HTERT RPE-1 (cell line): Measurements from ENCODE around the gene CPED1.
"Not testable (repeated sequence)": the region's sequence is repeated elsewhere in the genome, so short reads cannot be mapped to it uniquely, and the experiment has no call there.

Experiments used
- in situ Hi-C: fragments of 300-500 bp; cut with MboI; formaldehyde crosslinking; loops from 4 replicates; pipeline ENCODE4 v1.14.3; 2020; ENCODE audit warnings: low sequenced_read_pairs

CPED1 gene

GRCh38 chr7:120981117-120981516 is 7.4 kb upstream of the CPED1 start:
- in situ Hi-C loops: no loop called here

- in situ Hi-C loops: no loop called here
Observed at GRCh38 chr7:120981888-120982615, 6.5 kb upstream of the CPED1 start.

- in situ Hi-C loops: not testable (repeated sequence)
Observed at GRCh38 chr7:120983592-120983991, 4.9 kb upstream of the CPED1 start.

GRCh38 chr7:120984406-120984805 is 4.1 kb upstream of the CPED1 start:
- in situ Hi-C loops: no loop called here

GRCh38 chr7:120985130-120985758 is 3.3 kb upstream of the CPED1 start:
- in situ Hi-C loops: no loop called here

GRCh38 chr7:120985839-120986238 is 2.7 kb upstream of the CPED1 start:
- in situ Hi-C loops: no loop called here

GRCh38 chr7:120986650-120987049 is 1.9 kb upstream of the CPED1 start:
- in situ Hi-C loops: no loop called here

- in situ Hi-C loops: no loop called here
Observed at GRCh38 chr7:120987280-120987679, 1.2 kb upstream of the CPED1 start.

- in situ Hi-C loops: no loop called here
Observed at GRCh38 chr7:120987683-120988590, 574 bp upstream of the CPED1 start.

- in situ Hi-C loops: no loop called here
Observed at GRCh38 chr7:120989257-120990220, 1.0 kb downstream of the CPED1 start.

GRCh38 chr7:120990468-120991118 is 2.1 kb downstream of the CPED1 start:
- in situ Hi-C loops: no loop called here

GRCh38 chr7:120991161-120991560 is 2.6 kb downstream of the CPED1 start:
- in situ Hi-C loops: no loop called here

- in situ Hi-C loops: no loop called here
Observed at GRCh38 chr7:120991581-120991980, 3.1 kb downstream of the CPED1 start.

- in situ Hi-C loops: no loop called here
Observed at GRCh38 chr7:120992272-120992964, 3.9 kb downstream of the CPED1 start.

- in situ Hi-C loops: no loop called here
Observed at GRCh38 chr7:120992965-120993494, 4.5 kb downstream of the CPED1 start.

- in situ Hi-C loops: no loop called here
Observed at GRCh38 chr7:120993553-120994191, 5.2 kb downstream of the CPED1 start.

- in situ Hi-C loops: no loop called here
Observed at GRCh38 chr7:120994512-120995410, 6.2 kb downstream of the CPED1 start.

- in situ Hi-C loops: no loop called here
Observed at GRCh38 chr7:120995654-120996053, 7.1 kb downstream of the CPED1 start.
